Fibroblast of pulmonary artery (primary cell): ENCODE measurements around the gene ITPR1.

Experiments used
- DNase-seq: peaks from one replicate; pipeline ENCODE4 v3.0.0-alpha.2; 2010; ENCODE audit warnings: low read depth
- H3K4me3 ChIP-seq: replicated peaks from 2 replicates; pipeline ENCODE4 v1.5.1; 2011; ENCODE audit warnings: low read depth, mild to moderate bottlenecking, control low read depth, low read length, moderate library complexity
- CTCF ChIP-seq: IDR thresholded peaks from 2 replicates; pipeline ENCODE4 v1.5.1; 2011; ENCODE audit warnings: mild to moderate bottlenecking, control low read depth, low read length, inconsistent platforms; ENCODE audit errors: missing control alignments

The ITPR1 gene

GRCh38 chr3:4533489-4534443 lies 40.6 kb downstream of the ITPR1 start:
- DNase-seq: no peak

GRCh38 chr3:4534906-4535305 lies 41.8 kb downstream of the ITPR1 start:
- H3K4me3 ChIP-seq: no peak overlapping the region
- DNase-seq: no peak
- TF ChIP-seq CTCF: no peak

More at GRCh38 chr3:4533489-4534443, 40.6 kb downstream of the ITPR1 start:
- no peak overlapping the region for H3K4me3 ChIP-seq
- peak; percentile 9 for TF ChIP-seq CTCF

GRCh38 chr3:4536260-4536659 lies 43.1 kb downstream of the ITPR1 start:
- no peak for TF ChIP-seq CTCF
- no peak for DNase-seq
- H3K4me3 ChIP-seq: no peak overlapping the region

- TF ChIP-seq CTCF: no peak
- no peak overlapping the region for H3K4me3 ChIP-seq
- DNase-seq: no peak
These were observed 47.1 kb downstream of the ITPR1 start for GRCh38 chr3:4540267-4540666.

- DNase-seq: no peak
- H3K4me3 ChIP-seq: no peak overlapping the region
- no peak for TF ChIP-seq CTCF
These were observed 50.0 kb downstream of the ITPR1 start for GRCh38 chr3:4543110-4543509.

GRCh38 chr3:4546346-4547178 lies 53.4 kb downstream of the ITPR1 start:
- H3K4me3 ChIP-seq: no peak overlapping the region
- no peak for TF ChIP-seq CTCF
- DNase-seq: no peak
